GM21515 (cell line): Measurements from ENCODE around the gene SERF2.
"Not testable (repeated sequence)": the region's sequence is repeated elsewhere in the genome, so short reads cannot be mapped to it uniquely, and the experiment has no call there.

ENCODE experiments used
- ATAC-seq: cut with Tn5 transposase; IDR thresholded peaks from one replicate; pipeline ENCODE4 v1.9.1; 2021; ENCODE audit not compliant: unreplicated experiment

SERF2 gene

DNA sequence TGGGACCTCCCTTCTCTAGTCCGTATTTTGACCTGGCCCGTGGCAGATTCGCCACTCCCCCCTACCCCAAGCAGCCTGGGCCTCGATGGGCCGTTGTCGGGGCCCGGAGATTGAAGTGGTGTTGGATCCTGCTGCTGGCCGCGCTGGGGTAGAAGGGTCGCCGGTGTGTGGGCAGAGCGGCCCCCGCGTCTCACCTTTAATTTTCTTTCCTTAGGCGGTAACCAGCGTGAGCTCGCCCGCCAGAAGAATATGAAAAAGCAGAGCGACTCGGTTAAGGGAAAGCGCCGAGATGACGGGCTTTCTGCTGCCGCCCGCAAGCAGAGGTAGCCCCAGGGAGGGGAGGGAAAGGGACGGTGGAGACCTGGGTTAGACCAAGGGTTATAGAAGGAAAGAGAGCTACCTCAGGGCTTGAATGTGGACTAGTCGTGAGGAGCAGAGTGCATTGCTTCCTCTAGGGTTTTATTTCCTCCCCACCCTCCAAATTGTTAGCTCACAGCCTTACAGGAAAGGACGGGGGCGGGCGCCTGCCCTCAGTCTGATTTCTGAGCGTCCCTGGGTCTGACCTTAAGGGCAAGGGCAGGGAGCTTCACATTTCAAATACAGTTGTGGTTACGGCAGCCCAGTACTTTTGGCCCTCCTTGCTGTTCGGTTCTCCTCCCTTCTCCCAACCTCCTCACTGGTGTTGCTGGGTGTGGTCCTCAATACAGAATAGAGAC, 799 bp downstream of the SERF2 start:
- no peak for ATAC-seq

DNA sequence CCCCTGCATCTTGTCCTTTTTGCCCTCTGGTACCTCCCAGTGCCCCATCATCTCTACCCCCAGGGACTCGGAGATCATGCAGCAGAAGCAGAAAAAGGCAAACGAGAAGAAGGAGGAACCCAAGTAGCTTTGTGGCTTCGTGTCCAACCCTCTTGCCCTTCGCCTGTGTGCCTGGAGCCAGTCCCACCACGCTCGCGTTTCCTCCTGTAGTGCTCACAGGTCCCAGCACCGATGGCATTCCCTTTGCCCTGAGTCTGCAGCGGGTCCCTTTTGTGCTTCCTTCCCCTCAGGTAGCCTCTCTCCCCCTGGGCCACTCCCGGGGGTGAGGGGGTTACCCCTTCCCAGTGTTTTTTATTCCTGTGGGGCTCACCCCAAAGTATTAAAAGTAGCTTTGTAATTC, 1.5 kb downstream of the SERF2 start:
- no peak for ATAC-seq

DNA sequence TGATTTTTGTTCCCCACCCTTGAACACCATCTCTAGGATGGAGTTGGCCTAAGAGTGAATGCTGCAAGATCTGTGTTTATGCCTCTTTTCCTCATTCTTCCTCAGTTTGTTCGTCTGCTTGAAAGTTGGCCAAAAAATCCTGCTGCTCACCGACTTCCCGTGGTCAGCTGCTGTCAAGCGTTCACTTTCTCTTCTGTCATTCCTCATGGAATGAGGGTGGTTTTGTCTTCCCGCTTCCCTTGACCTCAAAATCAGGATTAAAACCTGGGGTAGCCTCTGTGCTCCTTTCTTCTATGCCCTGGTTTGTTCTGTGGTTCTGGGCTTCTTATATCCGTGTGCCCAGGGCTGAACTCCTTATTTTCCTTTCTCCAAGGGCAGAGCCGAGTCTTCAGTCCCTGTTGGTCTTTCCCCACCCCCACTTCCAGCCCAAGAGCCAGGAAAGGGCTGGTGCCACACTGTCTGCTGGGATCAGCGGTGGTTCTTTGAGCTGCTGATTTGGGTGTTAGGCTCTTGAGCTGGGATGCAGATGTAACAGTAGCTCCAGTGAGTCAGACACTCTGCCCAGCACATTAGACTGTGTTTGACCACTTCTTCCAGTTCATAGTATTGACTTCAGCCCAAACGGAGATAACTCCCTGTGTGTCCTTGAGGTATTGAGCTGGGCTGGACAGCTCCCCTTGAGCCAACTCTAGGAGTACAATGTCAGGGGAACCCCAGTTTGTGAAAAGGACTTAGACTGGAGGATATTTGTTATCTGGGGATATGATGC, 2.3 kb downstream of the SERF2 start:
- ATAC-seq, result no peak

GRCh38 chr15:43795197-43795596, 3.1 kb downstream of the SERF2 start:
- ATAC-seq, result no peak

GRCh38 chr15:43795997-43796396, 3.9 kb downstream of the SERF2 start:
- ATAC-seq, result no peak

- ATAC-seq, result no peak
Observed at GRCh38 chr15:43796566-43796965, 4.4 kb downstream of the SERF2 start.

GRCh38 chr15:43799209-43799944, 7.3 kb downstream of the SERF2 start:
- no peak for ATAC-seq

DNA sequence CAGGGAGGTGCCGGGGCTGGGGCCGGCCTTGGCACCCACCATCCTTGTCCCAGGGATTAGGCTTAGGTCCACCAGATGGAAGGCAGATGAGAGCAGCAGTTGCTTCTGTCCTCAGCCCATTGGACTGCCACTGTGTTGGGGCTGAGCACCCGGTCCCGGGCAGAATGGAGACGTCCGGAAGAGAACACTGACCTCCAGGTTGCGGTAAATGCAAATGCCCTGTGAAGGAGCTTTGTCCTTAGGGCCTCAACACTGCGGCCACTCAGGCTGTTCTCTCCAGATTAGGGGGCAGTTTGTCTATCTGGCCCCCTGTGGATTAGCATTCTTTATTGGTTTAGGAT, 7.8 kb downstream of the SERF2 start, which contains the start of gene SERINC4:
TSS of gene SERINC4 (minus strand) at position 276 of the 341 bp plus-strand sequence. CDS start at position 42, 234 bp downstream.
- ATAC-seq, result no peak

DNA sequence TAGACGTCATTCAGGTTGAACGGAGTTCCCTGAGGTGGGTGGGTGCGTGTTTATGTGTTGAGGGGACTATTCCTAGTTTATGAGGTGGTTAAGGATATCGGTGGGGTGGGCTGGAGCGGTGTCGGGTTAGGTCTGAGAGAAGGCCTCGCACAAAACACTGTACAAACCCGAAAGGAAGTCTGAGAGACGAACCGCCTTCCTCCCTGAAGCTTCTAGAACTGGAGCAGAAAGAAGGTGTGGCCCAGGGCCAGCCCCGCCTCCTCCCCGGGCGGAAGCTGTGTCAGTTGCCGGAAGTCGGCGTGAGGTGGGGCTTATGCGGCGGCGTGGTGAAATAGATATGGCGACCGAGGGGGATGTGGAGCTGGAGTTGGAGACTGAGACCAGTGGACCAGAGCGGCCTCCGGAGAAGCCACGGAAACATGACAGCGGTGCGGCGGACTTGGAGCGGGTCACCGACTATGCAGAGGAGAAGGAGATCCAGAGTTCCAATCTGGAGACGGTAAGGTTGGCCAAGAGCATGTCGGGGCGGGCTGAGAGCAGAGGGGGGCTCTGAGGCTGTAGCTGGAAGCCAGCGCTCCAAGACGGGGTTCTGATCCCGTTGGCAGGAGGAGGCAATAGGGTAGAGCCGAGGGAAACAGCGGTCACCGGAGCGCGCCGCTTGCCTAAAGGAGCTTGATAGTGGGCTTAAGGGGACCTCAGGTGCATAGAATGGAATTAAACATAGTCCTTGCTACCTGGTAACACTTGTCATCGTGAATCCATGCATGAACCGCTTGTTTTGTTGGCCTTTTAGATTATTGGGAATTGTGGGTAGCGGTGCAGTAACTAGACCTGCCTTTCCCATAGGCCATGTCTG, 8.4 kb downstream of the SERF2 start, which contains the start of gene HYPK:
TSS of gene HYPK (plus strand) at position 314 of the 856 bp plus-strand sequence. CDS start at position 338, 24 bp downstream.
- peak; percentile 84 for ATAC-seq

- ATAC-seq, result not testable (repeated sequence)
Observed at GRCh38 chr15:43802676-43803075, 10.6 kb downstream of the SERF2 start.

DNA sequence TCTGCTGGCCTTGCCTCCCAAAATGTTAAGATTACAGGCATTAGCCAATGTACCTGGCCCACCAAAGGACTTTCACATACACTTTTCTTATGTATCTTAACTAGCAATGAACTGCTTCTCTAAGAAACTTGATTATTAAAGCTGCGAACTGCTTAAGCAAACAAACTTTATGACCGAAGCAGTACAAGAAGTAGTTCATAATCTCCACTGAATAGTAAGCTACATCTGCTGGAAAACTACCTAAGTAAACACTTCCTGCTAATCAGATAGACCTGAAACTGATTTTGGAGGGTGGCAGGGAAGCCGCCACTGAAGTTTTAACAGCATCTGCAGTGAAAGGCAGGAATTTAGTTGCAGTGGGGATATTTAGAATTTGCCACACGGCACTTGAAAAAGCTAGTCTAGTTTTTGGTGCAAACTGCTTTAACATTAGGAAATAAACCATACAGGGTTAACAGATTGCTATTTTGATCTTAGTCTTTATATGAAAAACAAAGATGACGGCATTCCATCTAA, 16.4 kb downstream of the SERF2 start:
- no peak for ATAC-seq

DNA sequence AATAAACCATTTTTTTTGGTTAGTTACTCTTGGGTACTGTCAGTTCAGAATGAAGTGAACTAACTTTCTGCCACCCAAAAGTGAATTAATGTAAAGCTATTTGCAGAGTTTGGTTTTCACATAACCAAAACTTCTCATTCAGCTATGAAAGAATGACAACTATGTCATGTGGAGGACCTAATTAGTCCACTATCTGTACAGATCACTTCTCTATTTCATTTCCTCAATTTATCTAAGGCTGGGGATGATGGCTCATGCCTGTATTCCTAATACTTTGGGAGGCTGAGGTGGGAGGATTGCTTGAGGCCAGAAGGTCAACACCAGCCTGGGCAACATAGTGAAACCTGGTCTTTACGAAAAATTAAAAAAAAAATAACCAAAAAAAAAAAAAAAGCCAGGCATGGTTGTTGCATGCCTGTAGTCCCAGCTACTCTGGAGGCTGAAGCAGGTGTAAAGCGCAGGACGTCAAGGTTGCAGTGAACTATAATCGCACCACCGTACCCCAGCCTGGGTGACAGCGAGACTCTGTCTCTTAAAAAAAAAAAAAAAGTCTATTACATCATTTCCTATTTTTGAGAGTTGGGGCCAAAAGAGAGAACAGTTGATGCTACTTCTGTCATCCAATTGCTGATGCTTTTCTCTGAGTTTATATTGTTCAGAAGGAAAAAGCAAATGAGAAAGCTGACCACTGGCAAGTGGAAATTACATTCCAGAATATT, 17.0 kb downstream of the SERF2 start:
- no peak for ATAC-seq

GRCh38 chr15:43815064-43815463, 22.9 kb downstream of the SERF2 start:
- ATAC-seq, result not testable (repeated sequence)

- ATAC-seq, result no peak
Observed at GRCh38 chr15:43821505-43821904, 29.4 kb downstream of the SERF2 start.

- peak; percentile 61 for ATAC-seq
Observed at GRCh38 chr15:43824302-43825246, 32.5 kb downstream of the SERF2 start, which contains the start of gene MFAP1. MFAP1 (minus strand) TSS chr15:43824690; CDS start chr15:43824569, 121 bp downstream.

GRCh38 chr15:43825305-43825704, 33.2 kb downstream of the SERF2 start:
- not testable (repeated sequence) for ATAC-seq

GRCh38 chr15:43826029-43826507, 33.9 kb downstream of the SERF2 start:
- ATAC-seq, result no peak
